ENCODE results near the gene SLC16A4.

DNA sequence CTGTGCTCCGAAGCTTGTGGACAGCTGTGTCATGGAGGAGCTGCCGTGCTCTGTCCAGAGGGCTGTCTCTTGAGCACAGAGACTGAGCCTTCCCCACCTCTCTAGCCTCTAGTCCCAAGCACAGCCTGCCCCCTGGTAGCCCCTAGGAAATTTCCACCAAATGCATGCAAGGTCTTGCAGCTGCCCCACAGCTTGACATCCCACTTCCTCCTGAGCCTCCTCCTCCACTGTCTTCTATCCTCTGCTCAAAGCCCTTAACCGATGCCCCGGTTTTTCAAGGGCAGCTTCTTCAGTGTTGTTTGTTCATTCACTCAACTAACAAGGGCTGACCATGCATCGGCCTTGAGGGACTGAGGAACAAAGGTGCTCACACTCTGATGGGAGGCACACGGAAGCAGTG lies 39.5 kb upstream of the SLC16A4 start:
- no peak for TF ChIP-seq IRF2 (CRISPR knock-in tag; IDR thresholded peaks at IDR 0.05; ENCODE audit: borderline replicate concordance, low read depth)
- TF ChIP-seq, protein P1, sequence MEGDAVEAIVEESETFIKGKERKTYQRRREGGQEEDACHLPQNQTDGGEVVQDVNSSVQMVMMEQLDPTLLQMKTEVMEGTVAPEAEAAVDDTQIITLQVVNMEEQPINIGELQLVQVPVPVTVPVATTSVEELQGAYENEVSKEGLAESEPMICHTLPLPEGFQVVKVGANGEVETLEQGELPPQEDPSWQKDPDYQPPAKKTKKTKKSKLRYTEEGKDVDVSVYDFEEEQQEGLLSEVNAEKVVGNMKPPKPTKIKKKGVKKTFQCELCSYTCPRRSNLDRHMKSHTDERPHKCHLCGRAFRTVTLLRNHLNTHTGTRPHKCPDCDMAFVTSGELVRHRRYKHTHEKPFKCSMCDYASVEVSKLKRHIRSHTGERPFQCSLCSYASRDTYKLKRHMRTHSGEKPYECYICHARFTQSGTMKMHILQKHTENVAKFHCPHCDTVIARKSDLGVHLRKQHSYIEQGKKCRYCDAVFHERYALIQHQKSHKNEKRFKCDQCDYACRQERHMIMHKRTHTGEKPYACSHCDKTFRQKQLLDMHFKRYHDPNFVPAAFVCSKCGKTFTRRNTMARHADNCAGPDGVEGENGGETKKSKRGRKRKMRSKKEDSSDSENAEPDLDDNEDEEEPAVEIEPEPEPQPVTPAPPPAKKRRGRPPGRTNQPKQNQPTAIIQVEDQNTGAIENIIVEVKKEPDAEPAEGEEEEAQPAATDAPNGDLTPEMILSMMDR (IDR thresholded peaks at IDR 0.05) = no peak
- no peak for TF ChIP-seq JUN (CRISPR knock-in tag; IDR thresholded peaks at IDR 0.05)
- TF ChIP-seq RORB (CRISPR knock-in tag; IDR thresholded peaks at IDR 0.05) = no peak
- TF ChIP-seq, protein P2, sequence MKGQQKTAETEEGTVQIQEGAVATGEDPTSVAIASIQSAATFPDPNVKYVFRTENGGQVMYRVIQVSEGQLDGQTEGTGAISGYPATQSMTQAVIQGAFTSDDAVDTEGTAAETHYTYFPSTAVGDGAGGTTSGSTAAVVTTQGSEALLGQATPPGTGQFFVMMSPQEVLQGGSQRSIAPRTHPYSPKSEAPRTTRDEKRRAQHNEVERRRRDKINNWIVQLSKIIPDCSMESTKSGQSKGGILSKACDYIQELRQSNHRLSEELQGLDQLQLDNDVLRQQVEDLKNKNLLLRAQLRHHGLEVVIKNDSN (CRISPR knock-in tag; IDR thresholded peaks at IDR 0.05) = no peak
- no peak for TF ChIP-seq ZNF232 (CRISPR knock-in tag; IDR thresholded peaks at IDR 0.05)
